HCEC 1CT (cell line): ENCODE results near the gene NFXL1.
"Not testable (repeated sequence)": the region's sequence is repeated elsewhere in the genome, so short reads cannot be mapped to it uniquely, and the experiment has no call there.

Experiments used
- DNase-seq: peaks from one replicate; pipeline ENCODE4 v3.0.0-alpha.2; 2017

Gene NFXL1

GRCh38 chr4:47914220-47914925 is at the start of gene NFXL1:
TSS of gene NFXL1 (minus strand) at chr4:47914583. CDS start at chr4:47914203, 380 bp downstream.
- DNase-seq, result peak; percentile 92

DNA sequence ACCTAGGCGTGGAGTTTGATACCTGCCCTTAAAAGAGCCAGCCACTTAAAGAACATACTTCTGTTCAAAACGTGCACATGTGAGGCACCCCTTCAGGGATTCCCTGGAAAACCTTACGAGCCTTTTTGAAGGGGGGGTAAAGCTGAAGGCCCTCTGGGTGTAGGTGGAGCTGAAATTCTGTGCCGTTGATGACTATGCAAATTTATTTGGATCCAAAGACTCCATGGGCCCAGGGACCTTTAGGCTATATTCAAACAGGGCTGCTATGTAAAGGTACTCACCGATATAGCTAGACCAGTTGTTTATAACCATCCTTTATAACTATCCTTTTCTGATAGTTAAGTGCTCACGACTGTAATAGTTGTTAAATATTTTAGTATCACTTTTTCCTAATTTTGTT is 40.3 kb upstream of the NFXL1 start:
- DNase-seq, result no peak

DNA sequence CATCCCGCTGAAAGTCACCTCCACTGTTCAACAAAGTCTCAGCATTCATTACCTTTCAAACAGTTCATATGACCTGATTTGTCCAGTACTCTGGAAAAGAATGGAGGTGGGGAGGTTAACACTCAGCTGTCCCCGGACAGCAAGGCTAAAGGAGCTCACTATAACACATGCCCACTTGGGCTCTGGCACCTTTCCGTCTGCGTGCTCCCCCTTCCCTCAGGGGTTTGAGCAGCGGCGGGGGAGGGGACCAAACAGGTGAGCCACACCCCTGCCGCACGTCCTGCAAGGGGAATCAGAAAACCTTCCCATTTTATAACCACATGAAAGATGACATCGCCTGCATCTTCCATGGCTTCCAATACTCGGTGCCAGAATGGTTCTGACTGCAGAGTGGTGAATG is 39.9 kb upstream of the NFXL1 start:
- no peak for DNase-seq

DNA sequence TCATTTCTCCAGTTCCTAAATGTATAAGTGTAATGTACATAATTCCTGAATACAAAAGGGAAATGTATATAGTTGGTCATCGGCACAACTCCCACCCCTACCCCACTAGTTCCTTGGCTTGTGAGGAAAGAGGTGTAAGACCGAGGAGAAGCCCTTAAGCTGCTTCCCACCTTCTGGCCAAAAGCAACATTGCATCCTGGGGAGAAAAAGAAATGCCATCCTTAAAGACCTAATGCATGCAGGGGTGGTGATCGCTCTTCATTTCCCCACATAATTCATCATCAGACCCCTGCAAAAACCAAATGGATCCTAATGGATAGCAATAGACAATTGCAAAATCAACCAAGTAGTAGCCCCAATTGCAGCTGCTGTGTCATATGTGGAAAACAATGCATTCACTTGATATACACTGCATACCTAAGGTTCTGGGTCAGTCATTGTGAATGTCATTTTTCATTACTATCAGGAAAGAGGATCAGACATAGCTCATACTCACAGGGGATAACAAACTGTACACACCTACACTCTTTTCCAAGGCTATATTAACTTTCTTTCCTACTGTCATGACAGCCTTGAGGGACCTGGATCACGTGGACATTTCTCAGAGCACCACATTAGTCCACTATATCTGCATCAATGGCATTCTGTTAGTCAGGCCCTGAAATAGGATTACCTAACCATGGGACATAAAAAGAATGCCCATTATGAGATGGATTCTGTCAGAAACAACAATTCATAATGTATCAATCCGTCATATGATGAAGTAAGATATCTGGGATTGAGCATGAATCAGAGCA is 31.7 kb upstream of the NFXL1 start:
- DNase-seq, result no peak

- no peak for DNase-seq
Measured at GRCh38 chr4:47942081-47942819, 27.9 kb upstream of the NFXL1 start.

GRCh38 chr4:47939456-47939855 is 25.1 kb upstream of the NFXL1 start:
- no peak for DNase-seq

DNA sequence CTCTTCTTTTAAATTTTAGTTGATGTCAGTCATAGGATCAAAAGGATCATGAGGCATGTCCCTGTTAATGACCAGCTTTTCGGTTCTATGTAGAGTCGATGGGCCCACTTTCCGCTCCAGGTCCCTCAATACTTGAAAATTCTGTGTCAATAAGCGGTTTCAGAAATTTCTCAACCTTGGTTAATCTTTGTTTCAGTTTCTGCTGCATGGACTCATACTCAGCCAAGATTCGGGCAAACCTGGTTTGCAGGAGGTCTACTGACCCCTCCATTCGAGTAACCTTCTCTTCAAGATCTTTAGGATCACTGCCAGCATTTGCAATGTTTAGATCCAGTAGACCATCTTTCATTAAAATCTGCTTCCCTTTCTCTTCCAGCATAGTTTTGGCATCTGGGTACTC is 22.0 kb upstream of the NFXL1 start:
- no peak for DNase-seq

- DNase-seq, result peak; percentile 39
Measured at GRCh38 chr4:47933840-47934239, 19.5 kb upstream of the NFXL1 start.

GRCh38 chr4:47930971-47931804 is 16.8 kb upstream of the NFXL1 start:
- DNase-seq, result peak; percentile 50

- no peak for DNase-seq
Measured at GRCh38 chr4:47929682-47930201, 15.4 kb upstream of the NFXL1 start.

DNA sequence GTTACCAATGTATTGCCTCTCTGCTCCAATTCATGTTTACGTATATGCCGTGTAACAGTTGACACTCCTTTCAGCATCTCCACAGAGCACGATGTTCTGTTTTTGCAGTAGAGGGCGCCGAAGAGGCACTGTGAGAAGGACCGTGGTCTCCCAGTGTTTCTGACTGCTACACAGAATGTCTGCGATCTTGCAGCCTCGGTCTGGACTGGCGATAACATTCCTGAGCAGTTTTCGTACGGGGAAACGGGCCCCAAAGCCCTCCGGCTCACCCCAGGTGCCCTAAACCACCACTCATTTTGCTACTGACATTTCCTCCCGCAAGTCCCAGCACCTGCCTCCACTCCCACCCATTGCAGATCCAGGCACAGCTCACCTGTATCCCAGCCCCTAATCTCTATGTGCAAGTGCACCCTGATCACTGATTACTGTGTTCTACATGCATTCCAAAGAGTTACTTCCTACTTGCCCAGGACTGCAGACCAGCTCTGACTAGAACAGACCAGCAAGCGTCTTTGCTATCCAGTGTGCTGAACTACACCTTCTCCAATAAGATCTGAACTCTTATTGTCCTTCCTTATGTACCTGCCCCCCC is 12.4 kb upstream of the NFXL1 start:
- peak; percentile 35 for DNase-seq

- not testable (repeated sequence) for DNase-seq
Measured at GRCh38 chr4:47923261-47923608, 8.9 kb upstream of the NFXL1 start.

DNA sequence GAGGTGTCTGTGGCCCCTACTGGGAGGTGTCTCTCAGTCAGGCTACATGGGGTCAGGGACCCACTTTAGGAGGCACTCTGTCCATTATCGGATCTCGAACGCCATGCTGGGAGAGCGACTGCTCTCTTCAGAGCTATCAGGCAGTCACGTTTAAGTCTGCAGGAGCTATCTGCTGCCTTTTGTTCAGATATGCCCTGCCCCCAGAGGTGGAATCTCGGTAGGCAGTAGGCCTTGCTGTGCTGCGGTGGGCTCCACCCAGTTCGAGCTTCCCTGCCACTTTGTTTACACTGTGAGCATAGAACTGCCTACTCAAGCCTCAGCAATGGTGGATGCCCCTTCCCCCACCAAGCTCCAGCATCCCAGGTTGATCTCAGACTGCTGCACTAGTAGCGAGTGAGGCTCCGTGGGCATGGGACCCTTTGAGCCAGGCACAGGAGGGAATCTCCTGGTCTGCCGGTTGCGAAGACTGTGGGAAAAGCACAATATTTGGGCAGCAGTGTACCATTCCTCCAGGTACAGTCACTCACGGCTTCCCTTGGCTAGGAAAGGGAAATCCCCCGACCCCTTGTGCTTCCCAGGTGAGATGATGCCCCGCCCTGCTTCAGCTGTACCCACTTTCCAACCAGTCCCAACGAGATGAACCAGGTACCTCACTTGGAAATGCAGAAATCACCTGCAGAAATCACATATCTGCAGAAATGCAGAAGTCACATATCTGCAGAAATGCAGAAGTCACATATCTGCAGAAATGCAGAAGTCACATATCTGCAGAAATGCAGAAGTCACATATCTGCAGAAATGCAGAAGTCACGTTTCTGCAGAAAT is 8.3 kb upstream of the NFXL1 start:
- DNase-seq, result not testable (repeated sequence)

DNA sequence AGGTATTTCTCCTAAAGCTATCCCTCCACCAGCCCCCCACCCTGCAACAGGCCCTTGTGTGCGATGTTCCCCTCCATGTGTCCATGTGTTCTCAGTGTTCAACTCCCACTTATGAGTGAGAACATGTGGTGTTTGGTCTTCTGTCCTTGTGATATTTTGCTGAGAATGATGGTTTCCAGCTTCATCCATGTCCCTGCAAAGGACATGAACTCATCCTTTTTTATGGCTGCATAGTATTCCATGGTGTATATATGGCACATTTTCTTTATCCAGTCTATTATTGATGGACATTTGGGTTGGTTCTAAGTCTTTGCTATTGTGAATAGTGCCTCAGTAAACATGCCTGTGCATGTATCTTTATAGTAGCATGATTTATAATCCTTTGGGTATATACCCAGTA is 2.8 kb upstream of the NFXL1 start:
- DNase-seq, result not testable (repeated sequence)

GRCh38 chr4:47915378-47915777 is 995 bp upstream of the NFXL1 start:
- no peak for DNase-seq

GRCh38 chr4:47914926-47915237 is 499 bp upstream of the NFXL1 start:
- DNase-seq, result no peak

DNA sequence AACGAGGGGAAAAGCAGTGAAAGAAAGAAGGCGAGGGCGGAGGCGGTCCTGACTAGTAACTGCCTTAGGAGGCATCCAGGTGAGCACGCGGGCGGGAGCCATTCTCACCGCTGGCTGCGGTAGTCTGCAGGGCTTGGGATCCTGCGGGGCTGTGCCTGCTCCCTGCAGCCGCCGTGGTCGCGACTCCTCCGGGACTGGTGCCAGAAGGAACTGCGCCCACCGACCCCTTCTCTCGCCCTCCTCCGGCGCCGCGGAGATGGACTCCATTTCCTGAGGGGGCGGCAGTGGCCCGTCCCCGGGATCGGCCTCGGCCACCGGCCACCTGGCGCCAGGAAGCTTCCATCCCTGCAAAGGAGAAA is 543 bp downstream of the NFXL1 start:
- no peak for DNase-seq

GRCh38 chr4:47913330-47913729 is 1.1 kb downstream of the NFXL1 start:
- no peak for DNase-seq

- no peak for DNase-seq
Measured at GRCh38 chr4:47907089-47907646, 7.2 kb downstream of the NFXL1 start.

GRCh38 chr4:47899639-47900038 is 14.7 kb downstream of the NFXL1 start:
- DNase-seq, result no peak

- DNase-seq, result no peak
Measured at GRCh38 chr4:47891928-47892327, 22.5 kb downstream of the NFXL1 start.
